ENCODE measurements around the gene MPV17L.
"Not testable (repeated sequence)": the region's sequence is repeated elsewhere in the genome, so short reads cannot be mapped to it uniquely, and the experiment has no call there.

The MPV17L gene

GRCh38 chr16:15451098-15451731 lies 55.7 kb downstream of the MPV17L start:
- DNase-seq (ENCODE audit: low read depth in 2 of 2) = no peak

GRCh38 chr16:15452246-15452855 lies 56.8 kb downstream of the MPV17L start:
- no peak for DNase-seq (ENCODE audit: low read depth in 2 of 2)

- not testable (repeated sequence) for DNase-seq (ENCODE audit: low read depth in 2 of 2)
Measured at GRCh38 chr16:15453296-15453695, 57.7 kb downstream of the MPV17L start.

GRCh38 chr16:15454933-15455332 lies 59.4 kb downstream of the MPV17L start:
- not testable (repeated sequence) for DNase-seq (ENCODE audit: low read depth in 2 of 2)

- DNase-seq (ENCODE audit: low read depth in 2 of 2) = no peak
Measured at GRCh38 chr16:15457400-15457799, 61.8 kb downstream of the MPV17L start.

GRCh38 chr16:15457958-15458357 lies 62.4 kb downstream of the MPV17L start:
- DNase-seq (ENCODE audit: low read depth in 2 of 2) = no peak

- no peak for DNase-seq (ENCODE audit: low read depth in 2 of 2)
Measured at GRCh38 chr16:15459791-15460190, 64.2 kb downstream of the MPV17L start.

GRCh38 chr16:15460601-15461000 lies 65.0 kb downstream of the MPV17L start:
- DNase-seq (ENCODE audit: low read depth in 2 of 2) = no peak

- no peak for DNase-seq (ENCODE audit: low read depth in 2 of 2)
Measured at GRCh38 chr16:15461376-15461775, 65.8 kb downstream of the MPV17L start.

Data from stimulated activated CD8-positive, alpha-beta memory T cell treated with anti-CD3 and anti-CD28 coated beads, Interleukin-2, amount 100 ng/mL, for 48 hours (primary cell).